K562 (cell line): ENCODE results near the gene TLCD5. TPM values are rescaled to one million over a fixed set of nuclear protein-coding genes. Genes with fewer than 3 reads are reported as not detected.

ENCODE experiments used
- ATAC-seq: fragments of 200-7000 bp; cut with Tn5 transposase; 3 replicates; pipeline ENCODE4 v1.9.1; 2020; ENCODE audit warnings: moderate library complexity
- BruUV-seq: library from RNA; stranded (reverse); fragments of 400-500 nt; replicated peaks from 2 replicates; lab custom pipeline; 2021; lab: Mats Ljungman, UMichigan
- CTCF ChIA-PET: fragments of 300-600 bp; formaldehyde crosslinking; extraction: SDS; loops from one replicate; lab custom pipeline; 2021; ENCODE audit warnings: low intra/inter-chr PET ratio; lab: Yijun Ruan, JAX
- POLR2A ChIA-PET: fragments of 300-600, 350-650 bp; sonication (Branson Sonifier 250); formaldehyde crosslinking; extraction: SDS; loops from one replicate; lab custom pipeline; 2021; ENCODE audit warnings: antibody characterized with exemption, inconsistent platforms; lab: Yijun Ruan, JAX
- DNase-seq, 4 experiments: peaks; one replicate each; pipeline versions ENCODE4 v3.0.0 to v3.0.0-alpha.2; 2011 to 2018; ENCODE audit warnings: low spot score in 3 of 4, mixed read lengths in 3 of 4; ENCODE audit errors: extremely low read depth in 1 of 4
- FAIRE-seq: peaks from 2 replicates; lab custom pipeline; 2011; peaks lifted over from hg19 to GRCh38; lab: Jason Lieb, UNC
- H2AFZ ChIP-seq: 2 replicates; pipeline ENCODE4 v1.6.0; 2011; ENCODE audit warnings: low read depth, low read length, control low read depth, inconsistent platforms
- H3K27ac ChIP-seq: fragments of 200-600 bp; 3 replicates; pipeline ENCODE4 v1.8.0; 2011; ENCODE audit warnings: low read depth, mild to moderate bottlenecking, control low read depth, inconsistent platforms, low read length, moderate library complexity, mixed read lengths; ENCODE audit errors: extremely low read depth
- H3K27me3 ChIP-seq, 2 experiments: fragments of 300-600 bp in 1 of 2; 2 replicates in 1 of 2; 3 replicates in 1 of 2; pipeline versions ENCODE4 v1.6.0 to v1.8.0; 2011; ENCODE audit warnings: inconsistent platforms in 2 of 2, low read length in 2 of 2, mild to moderate bottlenecking in 1 of 2, mixed read lengths in 1 of 2, moderate library complexity in 1 of 2; ENCODE audit not compliant: control insufficient read depth in 2 of 2, insufficient read depth in 2 of 2
- H3K36me3 ChIP-seq: fragments of 300-600 bp; 3 replicates; pipeline ENCODE4 v1.8.0; 2011; ENCODE audit warnings: mild to moderate bottlenecking, low read length, inconsistent platforms; ENCODE audit not compliant: control insufficient read depth, insufficient read depth
- H3K4me1 ChIP-seq, 2 experiments: fragments of 200-600 bp in 1 of 2; replicated peaks in 1 of 2; 2 replicates in 1 of 2; 3 replicates in 1 of 2; pipeline versions ENCODE4 v1.5.1 to v1.8.0; 2011; ENCODE audit warnings: inconsistent platforms in 2 of 2, low read length in 2 of 2, mild to moderate bottlenecking in 1 of 2, mixed read lengths in 1 of 2, moderate library complexity in 1 of 2; ENCODE audit not compliant: control insufficient read depth in 2 of 2, insufficient read depth in 2 of 2
- H3K4me2 ChIP-seq: 2 replicates; pipeline ENCODE4 v1.6.1; 2011; ENCODE audit warnings: low read length, control low read depth, inconsistent platforms, mixed read lengths; ENCODE audit not compliant: insufficient read depth
- H3K4me3 ChIP-seq: fragments of 200-600 bp; sonication (generic), shearing (Covaris generic); 2 replicates; pipeline ENCODE4 v1.5.1; 2016; ENCODE audit warnings: control low read depth, inconsistent platforms
- H3K79me2 ChIP-seq: fragments of 200-600 bp; 3 replicates; pipeline ENCODE4 v1.8.0; 2011; ENCODE audit warnings: low read length, inconsistent platforms; ENCODE audit not compliant: control insufficient read depth, insufficient read depth
- H3K9ac ChIP-seq, 2 experiments: 2 replicates each; pipeline versions ENCODE4 v1.6.0 to v1.6.1; 2011; ENCODE audit warnings: low read depth in 2 of 2, low read length in 2 of 2, control low read depth in 1 of 2, inconsistent platforms in 1 of 2, mild to moderate bottlenecking in 1 of 2, mixed read lengths in 1 of 2; ENCODE audit not compliant: insufficient read depth in 1 of 2
- H3K9me1 ChIP-seq: one replicate; pipeline ENCODE4 v1.6.0; 2011; ENCODE audit warnings: inconsistent platforms, mild to moderate bottlenecking, low read length, moderate library complexity; ENCODE audit not compliant: control insufficient read depth, insufficient read depth
- H3K9me3 ChIP-seq: replicated peaks from 2 replicates; pipeline ENCODE4 v1.5.1; 2011; ENCODE audit warnings: low read depth, low read length, inconsistent platforms; ENCODE audit not compliant: control insufficient read depth, insufficient read depth
- H4K20me1 ChIP-seq: replicated peaks from 2 replicates; pipeline ENCODE4 v1.6.1; 2011; ENCODE audit warnings: low read length, inconsistent platforms, mixed read lengths; ENCODE audit not compliant: control insufficient read depth, insufficient read depth
- CREBBP ChIP-seq: IDR thresholded peaks from one replicate; pipeline ENCODE4 v1.6.1; 2012; ENCODE audit warnings: low read depth, mild to moderate bottlenecking, control low read depth, inconsistent platforms, low read length
- E2F8 ChIP-seq: fragments of 450-650 bp; IDR thresholded peaks from 2 replicates; pipeline ENCODE4 v1.7.1; 2018; ENCODE audit warnings: mild to moderate bottlenecking, low read depth; ENCODE audit not compliant: partially characterized antibody
- ETS2 ChIP-seq: IDR thresholded peaks from 2 replicates; pipeline ENCODE4 v1.6.1; 2016; ENCODE audit warnings: borderline replicate concordance, missing genetic modification characterization, mild to moderate bottlenecking, moderate library complexity, missing compliant biosample characterization; ENCODE audit not compliant: poor library complexity, severe bottlenecking
- FOXJ3 ChIP-seq: sonication (generic); formaldehyde crosslinking; IDR thresholded peaks from 2 replicates; pipeline ENCODE4 v1.4.0; 2020; ENCODE audit warnings: mild to moderate bottlenecking, missing genetic modification reagents
- RFX5 ChIP-seq: IDR thresholded peaks from 2 replicates; pipeline ENCODE4 v1.6.1; 2011; ENCODE audit warnings: low read depth, mild to moderate bottlenecking, improper control_type of control experiment, low read length
- SNIP1 ChIP-seq: fragments of 450-650 bp; IDR thresholded peaks from 2 replicates; pipeline ENCODE4 v1.7.1; 2017; ENCODE audit warnings: low read depth, mild to moderate bottlenecking
- TBP ChIP-seq: optimal IDR thresholded peaks from 2 replicates; pipeline ENCODE3; 2011; ENCODE audit warnings: low read depth, low read length, improper control_type of control experiment
- TEAD1 ChIP-seq, 2 experiments: fragments of 450-650 bp in 1 of 2; sonication (generic) in 1 of 2; formaldehyde crosslinking; IDR thresholded peaks; 2 replicates each; pipeline versions ENCODE4 v1.4.0 to v1.8.0; 2020 to 2022; ENCODE audit warnings: mild to moderate bottlenecking in 2 of 2, missing genetic modification reagents in 1 of 2
- ZFP1 ChIP-seq: fragments of 450-650 bp; formaldehyde crosslinking; IDR thresholded peaks from 2 replicates; pipeline ENCODE4 v1.4.0; 2020; ENCODE audit warnings: mild to moderate bottlenecking, mixed read lengths
- ZNF134 ChIP-seq: fragments of 250-450 bp; sonication (Bioruptor Pico); conservative IDR thresholded peaks from 2 replicates; pipeline ENCODE4 v1.4.0; 2020
- ZNF586 ChIP-seq: fragments of 450-650 bp; formaldehyde crosslinking; conservative IDR thresholded peaks from 2 replicates; pipeline ENCODE4 v1.4.0; 2020; ENCODE audit warnings: mild to moderate bottlenecking, moderate library complexity
- WGBS: fragments of 100-300 bp; shearing (Covaris generic); methylation state at CpG from one replicate; pipeline ENCODE4 v1.1.6; 2016; ENCODE audit warnings: low coverage, mixed read lengths; ENCODE audit not compliant: insufficient coverage; ENCODE audit errors: missing lambda C conversion rate; 5-methylcytosine and 5-hydroxymethylcytosine counted together
- in situ Hi-C: fragments of 300-500 bp; cut with MboI; formaldehyde crosslinking; loops from 4 replicates; pipeline ENCODE4 v1.15.0; 2018; ENCODE audit warnings: inconsistent platforms, mixed read lengths
- intact Hi-C: fragments of 100-400 bp; cut with micrococcal nuclease; formaldehyde crosslinking; loops from 2 replicates; pipeline ENCODE4 v1.14.2; 2022
- polyA plus RNA-seq, 8 experiments: library from polyadenylated mRNA; depleted of rRNA in 4 of 8; stranded (reverse) in 5 of 8; unstranded in 3 of 8; fragments of >200 nt; fragmentation: Nextera tagmentation in 2 of 8; fragmentation: Illumina TruSeq in 1 of 8; extraction: Ambion mirVana in 2 of 8; extraction: Trizol in 1 of 8; gene quantifications; 2 replicates each; pipeline versions ENCODE4 v1.2.1 to v1.2.3, GENCODE V29; 2011 to 2014; ENCODE audit warnings: inconsistent platforms in 1 of 8, missing spikeins in 1 of 8
- total RNA-seq, 7 experiments: library from RNA; depleted of rRNA in 6 of 7; stranded (reverse); fragments of >200 nt in 6 of 7; fragmentation: Illumina TruSeq in 2 of 7; extraction: Trizol in 2 of 7; gene quantifications; 2 replicates each; pipeline versions ENCODE4 v1.2.1 to v1.2.3, GENCODE V29; 2011 to 2021; ENCODE audit warnings: low replicate concordance in 1 of 7
- TF ChIP-seq, protein P1 (sequence below): sonication (generic); formaldehyde crosslinking; IDR thresholded peaks from 2 replicates; pipeline ENCODE4 v1.8.1; 2022; ENCODE audit warnings: missing genetic modification reagents

TLCD5 gene
- total and polyA plus RNA-seq, 9 of the 15 experiments (the other 6 are each of a cell fraction or from before 2014, with no cell fraction given): 0.94 to 5.1 (median 1.6) TPM

DNA sequence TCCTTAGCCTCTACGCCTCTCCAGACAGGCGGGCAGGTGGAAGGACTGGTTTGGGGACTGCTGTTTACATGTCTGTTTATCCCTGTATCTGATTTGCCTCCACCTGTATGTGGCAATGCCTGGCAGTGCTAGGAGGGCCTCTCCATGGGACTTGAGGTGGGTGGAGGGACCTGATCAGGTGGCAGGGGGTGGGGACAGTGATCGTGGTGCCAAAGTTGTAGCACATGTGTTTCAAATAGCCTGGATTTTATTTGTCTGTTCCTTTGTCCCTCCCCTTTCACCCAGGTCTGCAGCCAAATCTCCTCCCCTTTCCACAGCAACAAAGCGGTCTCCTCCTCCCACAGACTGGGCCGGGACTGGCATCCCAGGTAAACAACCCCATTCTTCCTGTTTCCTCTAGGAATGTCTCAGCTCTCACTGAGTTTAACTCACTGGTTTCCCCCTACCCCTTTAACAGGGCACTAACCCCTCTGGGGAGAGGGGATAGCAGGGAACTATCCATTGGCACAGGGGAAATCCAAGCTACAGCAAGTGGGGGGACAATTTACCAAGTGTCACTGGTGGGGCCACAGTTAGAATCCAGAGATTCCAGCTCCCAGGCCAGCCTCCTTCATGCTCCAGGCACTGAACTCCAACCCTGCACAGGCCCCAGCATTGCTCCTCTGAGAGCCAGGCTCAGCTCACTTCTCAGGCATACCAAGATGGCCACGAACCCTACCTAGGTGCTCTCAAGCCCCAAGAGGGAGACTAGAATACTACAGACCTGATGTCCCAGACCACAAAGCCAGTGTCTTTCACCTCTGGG is 22.9 kb upstream of the TLCD5 start (continued):
- TF ChIP-seq, protein P1, sequence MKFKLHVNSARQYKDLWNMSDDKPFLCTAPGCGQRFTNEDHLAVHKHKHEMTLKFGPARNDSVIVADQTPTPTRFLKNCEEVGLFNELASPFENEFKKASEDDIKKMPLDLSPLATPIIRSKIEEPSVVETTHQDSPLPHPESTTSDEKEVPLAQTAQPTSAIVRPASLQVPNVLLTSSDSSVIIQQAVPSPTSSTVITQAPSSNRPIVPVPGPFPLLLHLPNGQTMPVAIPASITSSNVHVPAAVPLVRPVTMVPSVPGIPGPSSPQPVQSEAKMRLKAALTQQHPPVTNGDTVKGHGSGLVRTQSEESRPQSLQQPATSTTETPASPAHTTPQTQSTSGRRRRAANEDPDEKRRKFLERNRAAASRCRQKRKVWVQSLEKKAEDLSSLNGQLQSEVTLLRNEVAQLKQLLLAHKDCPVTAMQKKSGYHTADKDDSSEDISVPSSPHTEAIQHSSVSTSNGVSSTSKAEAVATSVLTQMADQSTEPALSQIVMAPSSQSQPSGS (CRISPR knock-in tag): no peak
- no peak for TF ChIP-seq CREBBP
- no peak for TF ChIP-seq RFX5
- no peak for TF ChIP-seq ZNF134 (CRISPR knock-in tag)

GRCh38 chr11:120303004-120303637 is 22.0 kb upstream of the TLCD5 start:
- H3K9ac ChIP-seq: no peak overlapping the region
- H3K4me3 ChIP-seq: no peak overlapping the region
- WGBS: 0% methylated on average over 3 of the region's 3 CpGs
- ChIA-PET POLR2A (interaction anchor here (0.7 to 1.9 kb wide), 8 partner anchors 9 to 77 kb away, joined by 3 to 7 read pairs (median 4); no protein-coding TSS in a partner anchor), CTCF (interaction anchor here (0.7 to 4.4 kb wide), 7 partner anchors 12 to 131 kb away, joined by 3 to 43 read pairs (median 3); partner anchors contain the start of gene POU2F3)
- peak; percentile 99 for FAIRE-seq
- no peaks in the 10 kb centered on the region for H3K79me2 ChIP-seq
- no peak overlapping the region for H3K4me2 ChIP-seq
- peaks cover 22% of the 10 kb centered on the region; the same call in 1 of the 2 replicates for H4K20me1 ChIP-seq
- H3K36me3 ChIP-seq: no peaks in the 10 kb centered on the region
- intact Hi-C loops (loop anchor here (1.0 to 10.0 kb wide), 3 partner anchors 68 to 638 kb away; no protein-coding TSS in a partner anchor), in situ Hi-C loops (loop anchor here (5.0 kb wide), 1 partner anchor 131 kb away; no protein-coding TSS in a partner anchor)
- peak; percentile 94 for ATAC-seq
- DNase-seq: peak; percentile 81 to 87 (median 86)
- no peak overlapping the region for H3K27ac ChIP-seq
- no peaks in the 10 kb centered on the region; a peak in 2 of 5 replicates for H3K4me1 ChIP-seq
- peaks cover 14 to 53% of the 10 kb centered on the region in 2 experiments; a peak in 4 of 5 replicates for H3K27me3 ChIP-seq
- no peaks in the 10 kb centered on the region for H3K9me3 ChIP-seq
- BruUV-seq: no TSS peak
- no peak overlapping the region for H2AFZ ChIP-seq
- H3K9me1 ChIP-seq: no peaks in the 10 kb centered on the region
- TF ChIP-seq FOXJ3 (CRISPR knock-in tag) (no peak), E2F8 (no peak), ETS2 (tag) (no peak), ZNF586 (CRISPR knock-in tag) (no peak), SNIP1 (no peak), TBP (no peak), ZFP1 (no peak), TEAD1 (CRISPR knock-in tag; IDR thresholded peaks at IDR 0.05) (no peak)
